OCI-LY7 (cell line): ENCODE results near the gene NDOR1.

Experiments used
- CTCF ChIP-seq: fragments of 200-600 bp; sonication (generic); conservative IDR thresholded peaks from 2 replicates; pipeline ENCODE4 v1.5.1; 2014; ENCODE audit warnings: mild to moderate bottlenecking, antibody characterized with exemption, low read length, moderate library complexity, mixed read lengths
- EZH2phosphoT487 ChIP-seq: fragments of 200-600 bp; sonication (generic); IDR thresholded peaks from 2 replicates; pipeline ENCODE4 v1.6.1; 2018; ENCODE audit warnings: low read depth, borderline replicate concordance, mild to moderate bottlenecking, mixed run types, antibody characterized with exemption, low read length, moderate library complexity, mixed read lengths

GRCh38 chr9:137188086-137188489, 17.4 kb upstream of the NDOR1 start:
- TF ChIP-seq CTCF, result no peak
- no peak for TF ChIP-seq EZH2phosphoT487
